K562 (cell line): ENCODE data around the gene GAP43. TPM values are rescaled to one million over a fixed set of nuclear protein-coding genes. Genes with fewer than 3 reads are reported as not detected.

Experiments
- ATAC-seq: fragments of 200-7000 bp; cut with Tn5 transposase; 3 replicates; pipeline ENCODE4 v1.9.1; 2020; ENCODE audit warnings: moderate library complexity
- BruUV-seq: library from RNA; stranded (reverse); fragments of 400-500 nt; replicated peaks from 2 replicates; lab custom pipeline; 2021; lab: Mats Ljungman, UMichigan
- CTCF ChIA-PET: fragments of 300-600 bp; formaldehyde crosslinking; extraction: SDS; loops from one replicate; lab custom pipeline; 2021; ENCODE audit warnings: low intra/inter-chr PET ratio; lab: Yijun Ruan, JAX
- POLR2A ChIA-PET: fragments of 300-600, 350-650 bp; sonication (Branson Sonifier 250); formaldehyde crosslinking; extraction: SDS; loops from one replicate; lab custom pipeline; 2021; ENCODE audit warnings: antibody characterized with exemption, inconsistent platforms; lab: Yijun Ruan, JAX
- DNase-seq, 4 experiments: peaks; one replicate each; pipeline versions ENCODE4 v3.0.0 to v3.0.0-alpha.2; 2011 to 2018; ENCODE audit warnings: low spot score in 3 of 4, mixed read lengths in 3 of 4; ENCODE audit errors: extremely low read depth in 1 of 4
- FAIRE-seq: peaks from 2 replicates; lab custom pipeline; 2011; peaks lifted over from hg19 to GRCh38; lab: Jason Lieb, UNC
- H2AFZ ChIP-seq: 2 replicates; pipeline ENCODE4 v1.6.0; 2011; ENCODE audit warnings: low read depth, low read length, control low read depth, inconsistent platforms
- H3K27ac ChIP-seq: fragments of 200-600 bp; 3 replicates; pipeline ENCODE4 v1.8.0; 2011; ENCODE audit warnings: low read depth, mild to moderate bottlenecking, control low read depth, inconsistent platforms, low read length, moderate library complexity, mixed read lengths; ENCODE audit errors: extremely low read depth
- H3K27me3 ChIP-seq, 2 experiments: fragments of 300-600 bp in 1 of 2; 2 replicates in 1 of 2; 3 replicates in 1 of 2; pipeline versions ENCODE4 v1.6.0 to v1.8.0; 2011; ENCODE audit warnings: inconsistent platforms in 2 of 2, low read length in 2 of 2, mild to moderate bottlenecking in 1 of 2, mixed read lengths in 1 of 2, moderate library complexity in 1 of 2; ENCODE audit not compliant: control insufficient read depth in 2 of 2, insufficient read depth in 2 of 2
- H3K36me3 ChIP-seq: fragments of 300-600 bp; 3 replicates; pipeline ENCODE4 v1.8.0; 2011; ENCODE audit warnings: mild to moderate bottlenecking, low read length, inconsistent platforms; ENCODE audit not compliant: control insufficient read depth, insufficient read depth
- H3K4me1 ChIP-seq, 2 experiments: fragments of 200-600 bp in 1 of 2; replicated peaks in 1 of 2; 2 replicates in 1 of 2; 3 replicates in 1 of 2; pipeline versions ENCODE4 v1.5.1 to v1.8.0; 2011; ENCODE audit warnings: inconsistent platforms in 2 of 2, low read length in 2 of 2, mild to moderate bottlenecking in 1 of 2, mixed read lengths in 1 of 2, moderate library complexity in 1 of 2; ENCODE audit not compliant: control insufficient read depth in 2 of 2, insufficient read depth in 2 of 2
- H3K4me2 ChIP-seq: 2 replicates; pipeline ENCODE4 v1.6.1; 2011; ENCODE audit warnings: low read length, control low read depth, inconsistent platforms, mixed read lengths; ENCODE audit not compliant: insufficient read depth
- H3K4me3 ChIP-seq: fragments of 200-600 bp; sonication (generic), shearing (Covaris generic); 2 replicates; pipeline ENCODE4 v1.5.1; 2016; ENCODE audit warnings: control low read depth, inconsistent platforms
- H3K79me2 ChIP-seq: fragments of 200-600 bp; 3 replicates; pipeline ENCODE4 v1.8.0; 2011; ENCODE audit warnings: low read length, inconsistent platforms; ENCODE audit not compliant: control insufficient read depth, insufficient read depth
- H3K9ac ChIP-seq, 2 experiments: 2 replicates each; pipeline versions ENCODE4 v1.6.0 to v1.6.1; 2011; ENCODE audit warnings: low read depth in 2 of 2, low read length in 2 of 2, control low read depth in 1 of 2, inconsistent platforms in 1 of 2, mild to moderate bottlenecking in 1 of 2, mixed read lengths in 1 of 2; ENCODE audit not compliant: insufficient read depth in 1 of 2
- H3K9me1 ChIP-seq: one replicate; pipeline ENCODE4 v1.6.0; 2011; ENCODE audit warnings: inconsistent platforms, mild to moderate bottlenecking, low read length, moderate library complexity; ENCODE audit not compliant: control insufficient read depth, insufficient read depth
- H3K9me3 ChIP-seq: replicated peaks from 2 replicates; pipeline ENCODE4 v1.5.1; 2011; ENCODE audit warnings: low read depth, low read length, inconsistent platforms; ENCODE audit not compliant: control insufficient read depth, insufficient read depth
- H4K20me1 ChIP-seq: replicated peaks from 2 replicates; pipeline ENCODE4 v1.6.1; 2011; ENCODE audit warnings: low read length, inconsistent platforms, mixed read lengths; ENCODE audit not compliant: control insufficient read depth, insufficient read depth
- BRD4 ChIP-seq: fragments of 200-600 bp; sonication (generic); IDR thresholded peaks from 2 replicates; pipeline ENCODE4 v1.6.1; 2017; ENCODE audit warnings: inconsistent platforms
- CREB5 ChIP-seq: fragments of 250-450 bp; sonication (Bioruptor Pico); IDR thresholded peaks from 2 replicates; pipeline ENCODE4 v1.5.0; 2020; ENCODE audit warnings: mild to moderate bottlenecking
- E2F6 ChIP-seq, 2 experiments: IDR thresholded peaks; 2 replicates each; pipeline ENCODE4 v1.6.1; 2011; ENCODE audit warnings: borderline replicate concordance in 1 of 2, control low read depth in 1 of 2, low read depth in 1 of 2, low read length in 1 of 2, mild to moderate bottlenecking in 1 of 2, mixed read lengths in 1 of 2, moderate library complexity in 1 of 2; ENCODE audit not compliant: insufficient read depth in 1 of 2, insufficient read length in 1 of 2, poor library complexity in 1 of 2, severe bottlenecking in 1 of 2; ENCODE audit errors: extremely low read depth in 1 of 2
- E4F1 ChIP-seq: fragments of 250-450 bp; sonication (Bioruptor Pico); IDR thresholded peaks from 2 replicates; pipeline ENCODE4 v1.5.0; 2021; ENCODE audit warnings: mild to moderate bottlenecking, borderline replicate concordance
- FOXK2 ChIP-seq, 2 experiments: fragments of 450-650 bp; IDR thresholded peaks in 1 of 2; conservative IDR thresholded peaks in 1 of 2; 2 replicates each; pipeline ENCODE4 v1.6.1; 2016; ENCODE audit warnings: low read depth in 2 of 2, mild to moderate bottlenecking in 1 of 2
- HDAC8 ChIP-seq: fragments of 450-650 bp; IDR thresholded peaks from 2 replicates; pipeline ENCODE4 v1.6.1; 2016; ENCODE audit warnings: mild to moderate bottlenecking, missing genetic modification characterization, moderate library complexity, missing compliant biosample characterization
- HEY1 ChIP-seq: fragments of 250-450 bp; sonication (Bioruptor Pico); IDR thresholded peaks from 2 replicates; pipeline ENCODE4 v1.5.0; 2020; ENCODE audit warnings: mild to moderate bottlenecking, moderate library complexity, borderline replicate concordance
- HLTF ChIP-seq: fragments of 450-650 bp; IDR thresholded peaks from 2 replicates; pipeline ENCODE4 v1.6.1; 2016
- HNRNPH1 ChIP-seq: fragments of 200-400 bp; formaldehyde crosslinking; optimal IDR thresholded peaks from 2 replicates; pipeline ENCODE3; 2017; ENCODE audit warnings: low read depth, mild to moderate bottlenecking, low read length, moderate library complexity
- JUN ChIP-seq, 2 experiments: sonication (generic) in 1 of 2; formaldehyde crosslinking in 1 of 2; IDR thresholded peaks; 2 replicates each; pipeline versions ENCODE4 v1.6.1 to v1.8.0; 2012 to 2022; ENCODE audit warnings: borderline replicate concordance in 2 of 2, mild to moderate bottlenecking in 2 of 2, improper control_type of control experiment in 1 of 2, low read depth in 1 of 2, low read length in 1 of 2, missing genetic modification reagents in 1 of 2
- MTA3 ChIP-seq: fragments of 450-650 bp; formaldehyde crosslinking; IDR thresholded peaks from 2 replicates; pipeline ENCODE4 v1.6.1; 2017; ENCODE audit warnings: mild to moderate bottlenecking, borderline replicate concordance
- PCBP2 ChIP-seq: fragments of 200-400 bp; formaldehyde crosslinking; IDR thresholded peaks from 2 replicates; pipeline ENCODE4 v1.6.1; 2018; ENCODE audit warnings: low read length, low read depth, mild to moderate bottlenecking, moderate library complexity; ENCODE audit not compliant: poor library complexity, severe bottlenecking
- PHB ChIP-seq: fragments of 250-450 bp; sonication (Bioruptor Pico); IDR thresholded peaks from 2 replicates; pipeline ENCODE4 v1.5.0; 2021
- PTRF ChIP-seq: fragments of 450-650 bp; IDR thresholded peaks from 2 replicates; pipeline ENCODE4 v1.6.1; 2016; ENCODE audit warnings: mild to moderate bottlenecking, missing genetic modification characterization, missing compliant biosample characterization
- STAG1 ChIP-seq: sonication (generic); formaldehyde crosslinking; IDR thresholded peaks from 2 replicates; pipeline ENCODE4 v1.5.0; 2020; ENCODE audit warnings: missing genetic modification reagents, borderline replicate concordance
- ZBTB7A ChIP-seq: IDR thresholded peaks from 2 replicates; pipeline ENCODE4 v1.6.1; 2011; ENCODE audit warnings: low read depth, mild to moderate bottlenecking, low read length, moderate library complexity, borderline replicate concordance; ENCODE audit not compliant: control insufficient read depth
- WGBS: fragments of 100-300 bp; shearing (Covaris generic); methylation state at CpG from one replicate; pipeline ENCODE4 v1.1.6; 2016; ENCODE audit warnings: low coverage, mixed read lengths; ENCODE audit not compliant: insufficient coverage; ENCODE audit errors: missing lambda C conversion rate; 5-methylcytosine and 5-hydroxymethylcytosine counted together
- in situ Hi-C: fragments of 300-500 bp; cut with MboI; formaldehyde crosslinking; loops from 4 replicates; pipeline ENCODE4 v1.15.0; 2018; ENCODE audit warnings: inconsistent platforms, mixed read lengths
- intact Hi-C: fragments of 100-400 bp; cut with micrococcal nuclease; formaldehyde crosslinking; loops from 2 replicates; pipeline ENCODE4 v1.14.2; 2022
- polyA plus RNA-seq, 8 experiments: library from polyadenylated mRNA; depleted of rRNA in 4 of 8; stranded (reverse) in 5 of 8; unstranded in 3 of 8; fragments of >200 nt; fragmentation: Nextera tagmentation in 2 of 8; fragmentation: Illumina TruSeq in 1 of 8; extraction: Ambion mirVana in 2 of 8; extraction: Trizol in 1 of 8; gene quantifications; 2 replicates each; pipeline versions ENCODE4 v1.2.1 to v1.2.3, GENCODE V29; 2011 to 2014; ENCODE audit warnings: inconsistent platforms in 1 of 8, missing spikeins in 1 of 8
- total RNA-seq, 7 experiments: library from RNA; depleted of rRNA in 6 of 7; stranded (reverse); fragments of >200 nt in 6 of 7; fragmentation: Illumina TruSeq in 2 of 7; extraction: Trizol in 2 of 7; gene quantifications; 2 replicates each; pipeline versions ENCODE4 v1.2.1 to v1.2.3, GENCODE V29; 2011 to 2021; ENCODE audit warnings: low replicate concordance in 1 of 7

GAP43 gene
- total and polyA plus RNA-seq, 9 of the 15 experiments (the other 6 are each of a cell fraction or from before 2014, with no cell fraction given), result 0.04 to 0.11 (median 0.09) TPM; not detected in 6

GRCh38 chr3:115676336-115676735, 53.0 kb downstream of the GAP43 start (continued):
- TF ChIP-seq CREB5 (no peak), BRD4 (no peak), FOXK2 (conservative IDR thresholded peaks at IDR 0.05 in 1 of 2, IDR thresholded peaks at IDR 0.05 in 1 of 2; ENCODE audit: low read depth in 2 of 2) (no peak), HLTF (no peak), JUN (IDR thresholded peaks at IDR 0.05; ENCODE audit: borderline replicate concordance, low read depth, low read length) (no peak), JUN (CRISPR knock-in tag; IDR thresholded peaks at IDR 0.05; ENCODE audit: borderline replicate concordance) (no peak)
- TF ChIP-seq, all 486 proteins: peak for 0

GRCh38 chr3:115680803-115681345, 57.6 kb downstream of the GAP43 start:
- no peak for ATAC-seq
- no peak for FAIRE-seq
- TF ChIP-seq E2F6 (IDR thresholded peaks at IDR 0.05; ENCODE audit: borderline replicate concordance in 1 of 2, extremely low read depth in 1 of 2, insufficient read depth in 1 of 2, insufficient read length in 1 of 2, low read depth in 1 of 2, low read length in 1 of 2, poor library complexity in 1 of 2, severe bottlenecking in 1 of 2) (no peak), PCBP2 (no peak), E4F1 (CRISPR knock-in tag) (no peak), HDAC8 (no peak), HNRNPH1 (no peak), ZBTB7A (no peak), PHB (CRISPR knock-in tag) (no peak), HEY1 (no peak), MTA3 (no peak), STAG1 (CRISPR knock-in tag) (no peak), PTRF (tag) (no peak)

More at GRCh38 chr3:115680803-115681345, 57.6 kb downstream of the GAP43 start:
- no peaks in the 10 kb centered on the region for H3K79me2 ChIP-seq
- H2AFZ ChIP-seq, result no peak overlapping the region
- WGBS, result 0% methylated on average over 2 of the region's 2 CpGs
- H3K4me2 ChIP-seq, result no peak overlapping the region
- in situ Hi-C loops (loop anchor here (25.0 kb wide), 1 partner anchor 469 kb away; no protein-coding TSS in a partner anchor), intact Hi-C loops (no loop called here)
- H3K4me3 ChIP-seq, result no peak overlapping the region
- BruUV-seq, result no TSS peak
- no peaks in the 10 kb centered on the region for H3K9me3 ChIP-seq
- no peaks in the 10 kb centered on the region for H3K36me3 ChIP-seq
- H3K9ac ChIP-seq, result no peak overlapping the region
- POLR2A ChIA-PET, result no interaction called here
- CTCF ChIA-PET, result no interaction called here
- peaks cover 0 to 7% of the 10 kb centered on the region in 2 experiments; a peak in 2 of 5 replicates for H3K27me3 ChIP-seq
- DNase-seq, result no peak
- no peaks in the 10 kb centered on the region for H3K4me1 ChIP-seq
- H3K27ac ChIP-seq, result no peak overlapping the region
- H3K9me1 ChIP-seq, result no peaks in the 10 kb centered on the region
- H4K20me1 ChIP-seq, result no peaks in the 10 kb centered on the region
